DMS79 treated with DMSO at 0.1 percent for 48 hours (cell line): ENCODE results near the gene TCAF1.
A peak's percentile ranks its signal among the peaks of the same experiment; 100 is the strongest.

Experiments
- DNase-seq: peaks from one replicate; lab custom pipeline; 2025; lab: John Stamatoyannopoulos, UW

TCAF1 gene

GRCh38 chr7:143901668-143902331 lies at the start of gene TCAF1:
Gene TCAF1 (minus strand): TSS chr7:143902176. CDS start chr7:143876608, 25,568 bp downstream.
- peak; percentile 82 for DNase-seq

- DNase-seq, result no peak
Observed at GRCh38 chr7:143948733-143949132, 46.8 kb upstream of the TCAF1 start.

- no peak for DNase-seq
Observed at GRCh38 chr7:143947111-143947510, 45.1 kb upstream of the TCAF1 start.

- no peak for DNase-seq
Observed at GRCh38 chr7:143945423-143945822, 43.4 kb upstream of the TCAF1 start.

- DNase-seq, result no peak
Observed at GRCh38 chr7:143938379-143939243, 36.6 kb upstream of the TCAF1 start.

GRCh38 chr7:143936087-143937009 lies 34.4 kb upstream of the TCAF1 start:
- DNase-seq, result no peak

GRCh38 chr7:143934526-143935325 lies 32.8 kb upstream of the TCAF1 start, which contains the start of gene OR2F2:
Gene OR2F2 (plus strand): TSS chr7:143935233. CDS start chr7:143935233, 0 bp downstream.
- no peak for DNase-seq

GRCh38 chr7:143931739-143932138 lies 29.8 kb upstream of the TCAF1 start:
- no peak for DNase-seq

- DNase-seq, result no peak
Observed at GRCh38 chr7:143929224-143929920, 27.4 kb upstream of the TCAF1 start.

GRCh38 chr7:143924851-143925250 lies 22.9 kb upstream of the TCAF1 start:
- DNase-seq, result no peak

- no peak for DNase-seq
Observed at GRCh38 chr7:143914938-143915652, 13.1 kb upstream of the TCAF1 start.

- no peak for DNase-seq
Observed at GRCh38 chr7:143913945-143914615, 12.1 kb upstream of the TCAF1 start.

- DNase-seq, result no peak
Observed at GRCh38 chr7:143910473-143911248, 8.7 kb upstream of the TCAF1 start.

- no peak for DNase-seq
Observed at GRCh38 chr7:143909863-143910262, 7.9 kb upstream of the TCAF1 start.

- DNase-seq, result no peak
Observed at GRCh38 chr7:143908120-143908519, 6.1 kb upstream of the TCAF1 start.

- no peak for DNase-seq
Observed at GRCh38 chr7:143906895-143907294, 4.9 kb upstream of the TCAF1 start.

- DNase-seq, result no peak
Observed at GRCh38 chr7:143906151-143906550, 4.2 kb upstream of the TCAF1 start.

GRCh38 chr7:143905509-143905908 lies 3.5 kb upstream of the TCAF1 start:
- peak; percentile 3 for DNase-seq
